A673 (cell line): Measurements from ENCODE around the gene GMFB.

Experiments used
- EZH2 ChIP-seq: fragments of 200-600 bp; sonication (generic); IDR thresholded peaks from 2 replicates; pipeline ENCODE4 v1.6.1; 2017; ENCODE audit warnings: borderline replicate concordance, low read depth, mild to moderate bottlenecking, mixed read lengths, antibody characterized with exemption, low read length; ENCODE audit not compliant: poor library complexity, severe bottlenecking
- TF ChIP-seq, protein P1 (sequence below): fragments of 300-800, 200-600 bp; sonication (generic); conservative IDR thresholded peaks from 2 replicates; pipeline ENCODE4 v1.5.1; 2017; ENCODE audit warnings: low read depth, mild to moderate bottlenecking, antibody characterized with exemption, low read length, moderate library complexity, mixed read lengths

DNA sequence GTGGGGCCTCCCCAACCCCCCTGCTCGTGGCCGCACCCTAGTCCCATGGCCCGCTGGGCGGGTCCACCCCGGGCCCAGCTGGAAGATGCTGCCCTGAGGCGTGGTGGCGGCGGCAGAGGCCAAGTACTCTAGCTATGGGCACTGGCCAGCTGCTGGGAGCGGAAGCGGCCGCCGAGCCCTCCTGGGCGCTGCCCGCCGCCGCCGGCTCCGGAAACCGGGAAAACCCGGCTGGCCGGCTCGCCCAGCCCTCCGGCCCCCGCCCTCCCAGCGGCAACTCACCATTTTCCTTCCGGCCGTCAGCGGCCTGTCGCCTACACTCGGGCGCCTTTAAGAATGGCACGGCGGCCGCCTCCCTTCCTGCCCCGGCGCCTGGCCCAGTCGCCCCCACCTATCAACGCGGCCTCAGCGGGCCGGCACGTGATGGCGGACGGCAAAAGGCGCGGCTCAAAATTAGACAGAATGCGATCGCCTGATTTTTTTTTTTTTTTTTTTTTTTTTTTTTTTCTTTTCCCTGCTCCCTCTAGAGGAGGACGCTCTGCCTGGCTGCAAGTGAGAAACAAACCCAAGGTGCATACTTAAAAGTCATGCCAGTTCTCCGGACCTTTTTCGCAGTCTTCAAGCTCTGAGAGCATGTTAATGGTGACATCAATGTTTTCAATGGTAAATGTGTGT is at the start of gene GMFB:
- TF ChIP-seq, protein P1, sequence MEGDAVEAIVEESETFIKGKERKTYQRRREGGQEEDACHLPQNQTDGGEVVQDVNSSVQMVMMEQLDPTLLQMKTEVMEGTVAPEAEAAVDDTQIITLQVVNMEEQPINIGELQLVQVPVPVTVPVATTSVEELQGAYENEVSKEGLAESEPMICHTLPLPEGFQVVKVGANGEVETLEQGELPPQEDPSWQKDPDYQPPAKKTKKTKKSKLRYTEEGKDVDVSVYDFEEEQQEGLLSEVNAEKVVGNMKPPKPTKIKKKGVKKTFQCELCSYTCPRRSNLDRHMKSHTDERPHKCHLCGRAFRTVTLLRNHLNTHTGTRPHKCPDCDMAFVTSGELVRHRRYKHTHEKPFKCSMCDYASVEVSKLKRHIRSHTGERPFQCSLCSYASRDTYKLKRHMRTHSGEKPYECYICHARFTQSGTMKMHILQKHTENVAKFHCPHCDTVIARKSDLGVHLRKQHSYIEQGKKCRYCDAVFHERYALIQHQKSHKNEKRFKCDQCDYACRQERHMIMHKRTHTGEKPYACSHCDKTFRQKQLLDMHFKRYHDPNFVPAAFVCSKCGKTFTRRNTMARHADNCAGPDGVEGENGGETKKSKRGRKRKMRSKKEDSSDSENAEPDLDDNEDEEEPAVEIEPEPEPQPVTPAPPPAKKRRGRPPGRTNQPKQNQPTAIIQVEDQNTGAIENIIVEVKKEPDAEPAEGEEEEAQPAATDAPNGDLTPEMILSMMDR = peak; percentile 62
- no peak for TF ChIP-seq EZH2
